H1 (cell line): ENCODE measurements around the gene SLC1A5. TPM values are rescaled to one million over a fixed set of nuclear protein-coding genes. Genes with fewer than 3 reads are reported as not detected.

Experiments
- CTCF ChIA-PET: fragments of 300-600 bp; sonication (Branson Sonifier 250); formaldehyde crosslinking; loops from one replicate; lab custom pipeline; 2021; ENCODE audit not compliant: partially characterized antibody; lab: Charles Lee
- POLR2A ChIA-PET: fragments of 300-600 bp; sonication (Branson Sonifier 250); formaldehyde crosslinking; loops from one replicate; lab custom pipeline; 2021; ENCODE audit warnings: inconsistent platforms; ENCODE audit not compliant: partially characterized antibody; lab: Charles Lee
- DNase-seq, 2 experiments: peaks; one replicate each; pipeline versions ENCODE4 v3.0.0 to v3.0.0-alpha.2; 2010 to 2022; ENCODE audit warnings: low spot score in 2 of 2, low read depth in 1 of 2, mixed read lengths in 1 of 2
- FAIRE-seq: peaks from 2 replicates; lab custom pipeline; 2011; peaks lifted over from hg19 to GRCh38; lab: Jason Lieb, UNC
- H2AFZ ChIP-seq: 2 replicates; pipeline ENCODE4 v1.8.1; 2012; ENCODE audit warnings: low read length, inconsistent platforms
- H2AK5ac ChIP-seq: 2 replicates; pipeline ENCODE4 v1.6.1; 2013; ENCODE audit warnings: low read depth, low read length
- H2BK120ac ChIP-seq: replicated peaks from 2 replicates; pipeline ENCODE3; 2013; ENCODE audit warnings: low read depth, low read length, inconsistent platforms
- H2BK12ac ChIP-seq: 2 replicates; pipeline ENCODE4 v1.6.1; 2013; ENCODE audit warnings: low read depth, low read length
- H2BK15ac ChIP-seq: 2 replicates; pipeline ENCODE4 v1.6.1; 2013; ENCODE audit warnings: low read length
- H2BK20ac ChIP-seq: 2 replicates; pipeline ENCODE4 v1.6.1; 2013; ENCODE audit warnings: low read length
- H2BK5ac ChIP-seq: 2 replicates; pipeline ENCODE4 v1.6.1; 2013; ENCODE audit warnings: low read depth, low read length
- H3K14ac ChIP-seq: 2 replicates; pipeline ENCODE4 v1.6.1; 2013; ENCODE audit warnings: inconsistent platforms; ENCODE audit not compliant: insufficient read length
- H3K18ac ChIP-seq: 2 replicates; pipeline ENCODE4 v1.6.1; 2013; ENCODE audit warnings: low read length; ENCODE audit errors: extremely low read depth
- H3K23ac ChIP-seq: 2 replicates; pipeline ENCODE4 v1.6.1; 2013; ENCODE audit warnings: inconsistent platforms; ENCODE audit not compliant: insufficient read length
- H3K23me2 ChIP-seq: 2 replicates; pipeline ENCODE4 v1.6.1; 2013; ENCODE audit warnings: low read depth, low read length
- H3K27ac ChIP-seq: 2 replicates; pipeline ENCODE4 v1.6.1; 2011; ENCODE audit warnings: low read depth, low read length, inconsistent platforms
- H3K27me3 ChIP-seq, 4 experiments: replicated peaks in 1 of 4; 1 replicate in 1 of 4; 2 replicates in 3 of 4; pipeline versions ENCODE4 v1.6.1 to v1.8.1; 2011 to 2013; ENCODE audit warnings: low read length in 3 of 4, mild to moderate bottlenecking in 3 of 4, inconsistent platforms in 2 of 4, mixed read lengths in 2 of 4, moderate library complexity in 1 of 4; ENCODE audit not compliant: control insufficient read depth in 3 of 4, insufficient read depth in 3 of 4; ENCODE audit errors: extremely low read depth in 1 of 4
- H3K36me3 ChIP-seq, 4 experiments: 2 replicates each; pipeline versions ENCODE4 v1.6.1 to v1.8.1; 2011 to 2013; ENCODE audit warnings: mild to moderate bottlenecking in 4 of 4, low read length in 3 of 4, moderate library complexity in 2 of 4, control low read depth in 1 of 4, inconsistent platforms in 1 of 4; ENCODE audit not compliant: insufficient read depth in 4 of 4, control insufficient read depth in 2 of 4
- H3K4ac ChIP-seq: replicated peaks from 2 replicates; pipeline ENCODE3; 2013; ENCODE audit warnings: low read length, low read depth, mixed read lengths, inconsistent platforms; ENCODE audit not compliant: insufficient read length
- H3K4me1 ChIP-seq, 4 experiments: replicated peaks in 1 of 4; 1 replicate in 1 of 4; 2 replicates in 3 of 4; pipeline versions ENCODE4 v1.6.1 to v1.8.1; 2011 to 2013; ENCODE audit warnings: low read length in 3 of 4, inconsistent platforms in 2 of 4, mixed read lengths in 1 of 4; ENCODE audit not compliant: insufficient read depth in 4 of 4, control insufficient read depth in 3 of 4
- H3K4me2 ChIP-seq, 2 experiments: 2 replicates each; pipeline versions ENCODE4 v1.6.1 to v1.8.1; 2011 to 2013; ENCODE audit warnings: low read depth in 2 of 2, low read length in 2 of 2, control low read depth in 1 of 2, inconsistent platforms in 1 of 2, mild to moderate bottlenecking in 1 of 2; ENCODE audit not compliant: insufficient read depth in 1 of 2
- H3K4me3 ChIP-seq, 4 experiments: fragments of 200-600, 300-600 bp in 1 of 4; sonication (generic), shearing (Covaris generic), sonication (Bioruptor Twin) in 1 of 4; 2 replicates each; pipeline versions ENCODE4 v1.5.1 to v1.8.1; 2011 to 2016; ENCODE audit warnings: low read length in 4 of 4, low read depth in 3 of 4, control low read depth in 2 of 4, inconsistent platforms in 2 of 4, mild to moderate bottlenecking in 2 of 4, mixed read lengths in 1 of 4, moderate library complexity in 1 of 4; ENCODE audit not compliant: insufficient read depth in 2 of 4; ENCODE audit errors: extremely low read depth in 1 of 4
- H3K56ac ChIP-seq: replicated peaks from 2 replicates; pipeline ENCODE3; 2013; ENCODE audit warnings: low read depth, mild to moderate bottlenecking, mixed read lengths, low read length, inconsistent platforms; ENCODE audit not compliant: insufficient read length
- H3K79me1 ChIP-seq: 2 replicates; pipeline ENCODE4 v1.6.1; 2013; ENCODE audit warnings: low read depth, low read length, control low read depth
- H3K79me2 ChIP-seq, 2 experiments: 2 replicates each; pipeline versions ENCODE4 v1.6.1 to v1.8.1; 2012 to 2013; ENCODE audit warnings: low read length in 2 of 2, mild to moderate bottlenecking in 2 of 2, inconsistent platforms in 1 of 2; ENCODE audit not compliant: insufficient read depth in 2 of 2, control insufficient read depth in 1 of 2
- H3K9ac ChIP-seq, 4 experiments: replicated peaks in 1 of 4; 1 replicate in 1 of 4; 2 replicates in 3 of 4; pipeline versions ENCODE4 v1.6.1 to v1.8.1; 2011 to 2013; ENCODE audit warnings: low read depth in 3 of 4, low read length in 3 of 4, control low read depth in 2 of 4, mild to moderate bottlenecking in 2 of 4, moderate library complexity in 2 of 4, inconsistent platforms in 1 of 4; ENCODE audit errors: extremely low read depth in 1 of 4
- H3K9me3 ChIP-seq, 2 experiments: 2 replicates each; pipeline versions ENCODE4 v1.6.1 to v1.8.1; 2012 to 2013; ENCODE audit warnings: mild to moderate bottlenecking in 2 of 2, moderate library complexity in 2 of 2, control low read depth in 1 of 2, inconsistent platforms in 1 of 2, low read depth in 1 of 2, low read length in 1 of 2, mixed read lengths in 1 of 2; ENCODE audit not compliant: insufficient read depth in 2 of 2
- H4K20me1 ChIP-seq, 2 experiments: replicated peaks in 1 of 2; 2 replicates each; pipeline versions ENCODE3 to v1.8.1; 2011 to 2013; ENCODE audit warnings: inconsistent platforms in 2 of 2, low read length in 2 of 2, mild to moderate bottlenecking in 1 of 2; ENCODE audit not compliant: insufficient read depth in 2 of 2, control insufficient read depth in 1 of 2
- H4K5ac ChIP-seq: 2 replicates; pipeline ENCODE4 v1.6.1; 2013; ENCODE audit warnings: low read length, low read depth, mixed read lengths, inconsistent platforms; ENCODE audit not compliant: insufficient read length
- H4K8ac ChIP-seq: 2 replicates; pipeline ENCODE4 v1.8.0; 2013; ENCODE audit warnings: mild to moderate bottlenecking, moderate library complexity, low read length, inconsistent platforms; ENCODE audit not compliant: insufficient read depth; ENCODE audit errors: extremely low read depth
- H4K91ac ChIP-seq: replicated peaks from 2 replicates; pipeline ENCODE3; 2013; ENCODE audit warnings: low read length, mixed read lengths, inconsistent platforms; ENCODE audit not compliant: insufficient read length
- CHD2 ChIP-seq: IDR thresholded peaks from 2 replicates; pipeline ENCODE4 v1.6.1; 2012; ENCODE audit warnings: low read length, improper control_type of control experiment
- EP300 ChIP-seq, 2 experiments: IDR thresholded peaks; 1 replicate in 1 of 2; 2 replicates in 1 of 2; pipeline ENCODE4 v1.6.1; 2011 to 2012; ENCODE audit warnings: low read depth in 2 of 2, low read length in 2 of 2, mild to moderate bottlenecking in 2 of 2, borderline replicate concordance in 1 of 2, inconsistent platforms in 1 of 2, moderate library complexity in 1 of 2
- HDAC2 ChIP-seq, 2 experiments: fragments of 300-600 bp in 1 of 2; sonication (generic) in 1 of 2; IDR thresholded peaks; 2 replicates each; pipeline ENCODE4 v1.6.1; 2011 to 2012; ENCODE audit warnings: low read depth in 2 of 2, low read length in 2 of 2, mild to moderate bottlenecking in 2 of 2, moderate library complexity in 2 of 2, borderline replicate concordance in 1 of 2, inconsistent platforms in 1 of 2
- POU5F1 ChIP-seq: IDR thresholded peaks from 2 replicates; pipeline ENCODE4 v1.6.1; 2011; ENCODE audit warnings: low read depth, mild to moderate bottlenecking, low read length, moderate library complexity
- SIRT6 ChIP-seq: IDR thresholded peaks from one replicate; pipeline ENCODE4 v1.7.1; 2012; ENCODE audit warnings: low read length, inconsistent platforms
- SP1 ChIP-seq: IDR thresholded peaks from 2 replicates; pipeline ENCODE4 v1.6.1; 2011; ENCODE audit warnings: low read depth, low read length
- TAF1 ChIP-seq: IDR thresholded peaks from 2 replicates; pipeline ENCODE4 v1.6.1; 2011; ENCODE audit warnings: mild to moderate bottlenecking, low read depth, low read length
- TCF12 ChIP-seq: IDR thresholded peaks from 2 replicates; pipeline ENCODE4 v1.6.1; 2011; ENCODE audit warnings: low read depth, mild to moderate bottlenecking, low read length
- WGBS, 2 experiments: shearing (Covaris generic) in 1 of 2; methylation state at CpG; one replicate each; pipeline versions ENCODE4 v1.1.6 to v1.1.7; 2013 to 2015; ENCODE audit warnings: low lambda C conversion rate in 2 of 2, mixed read lengths in 2 of 2, inconsistent platforms in 1 of 2, low coverage in 1 of 2, missing lambda C conversion rate in 1 of 2; ENCODE audit not compliant: insufficient replicate concordance in 2 of 2, insufficient coverage in 1 of 2, insufficient read length in 1 of 2; ENCODE audit errors: extremely low coverage in 1 of 2, missing lambda C conversion rate in 1 of 2; 5-methylcytosine and 5-hydroxymethylcytosine counted together
- polyA plus RNA-seq, 7 experiments: library from polyadenylated mRNA; depleted of rRNA in 3 of 7; stranded (reverse) in 5 of 7; unstranded in 2 of 7; fragments of >200 nt in 5 of 7; fragments of 200-250 nt in 2 of 7; gene quantifications; 1 replicate in 5 of 7; 2 replicates in 1 of 7; 4 replicates in 1 of 7; pipeline versions ENCODE4 v1.2.1 to v1.2.3, GENCODE V29; 2011 to 2013; ENCODE audit warnings: missing spikeins in 2 of 7, mixed read lengths in 2 of 7
- total RNA-seq: library from RNA; stranded (reverse); fragmentation: NEBNext Ultra II Directional; extraction: Animal tissue kit (Norgen Biotek cat#: 25700); gene quantifications from 2 replicates; pipeline ENCODE4 v1.2.1, GENCODE V29; 2021
- TF ChIP-seq, protein P1 (sequence below): IDR thresholded peaks from 2 replicates; pipeline ENCODE4 v1.6.1; 2011; ENCODE audit warnings: low read depth, mild to moderate bottlenecking, low read length; ENCODE audit not compliant: insufficient read depth
- TF ChIP-seq, protein P2 (sequence below), 3 experiments: IDR thresholded peaks; 1 replicate in 2 of 3; 2 replicates in 1 of 3; pipeline versions ENCODE4 v1.5.1 to v1.6.1; 2011; ENCODE audit warnings: low read length in 3 of 3, mild to moderate bottlenecking in 3 of 3, inconsistent platforms in 2 of 3, low read depth in 1 of 3, moderate library complexity in 1 of 3; ENCODE audit not compliant: insufficient read depth in 1 of 3; ENCODE audit errors: control extremely low read depth in 1 of 3

The SLC1A5 gene
- total and polyA plus RNA-seq, 2 of the 8 experiments (the other 6 are each of a cell fraction or from before 2014, with no cell fraction given) = 291 to 351 TPM

DNA sequence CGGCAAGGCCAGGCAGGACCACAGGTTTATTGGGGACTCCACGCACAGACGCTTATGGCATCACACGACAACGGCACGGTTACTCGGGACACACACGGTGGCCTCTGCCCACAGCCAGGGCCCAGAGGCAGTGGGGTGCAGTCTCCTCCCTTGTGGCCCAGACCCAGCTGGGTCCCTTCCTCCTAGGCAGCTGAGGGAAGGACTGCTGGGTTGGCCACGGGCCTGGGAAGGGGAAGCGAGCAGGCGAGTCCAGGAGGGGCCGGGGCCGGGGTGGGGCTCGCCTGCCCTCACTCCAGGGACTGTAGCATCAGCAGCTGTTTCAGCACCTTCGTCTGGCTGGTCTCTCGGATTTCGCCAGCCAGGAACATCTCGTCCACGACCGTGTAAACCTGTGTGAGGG, 49.8 kb upstream of the SLC1A5 start:
- Histone ChIP-seq H2BK120ac (no peak overlapping the region), H2AFZ (no peak overlapping the region), H3K18ac (no peak overlapping the region), H3K14ac (no peak overlapping the region), H3K4ac (no peak overlapping the region), H3K79me1 (0 out of 2 replicates have a peak, but pooled peaks cover 4% of the 10 kb centered on the region), H3K4me2 (no peak overlapping the region), H3K56ac (no peak overlapping the region), H3K79me2 (no peaks in the 10 kb centered on the region), H2BK15ac (no peak overlapping the region), H4K91ac (no peak overlapping the region), H2AK5ac (no peak overlapping the region), H4K8ac (no peak overlapping the region), H4K20me1 (peaks cover 0 to 4% of the 10 kb centered on the region in 2 experiments), H3K4me3 (no peak overlapping the region), H3K4me1 (no peaks in the 10 kb centered on the region), H3K9me3 (no peaks in the 10 kb centered on the region), H2BK12ac (no peak overlapping the region), H2BK20ac (no peak overlapping the region), H4K5ac (no peak overlapping the region), H3K23ac (no peak overlapping the region), H3K36me3 (peaks cover 4 to 21% (median 9%) of the 10 kb centered on the region in 4 experiments; a peak in 7 of 8 replicates), H2BK5ac (no peak overlapping the region), H3K9ac (no peak overlapping the region), H3K23me2 (no peaks in the 10 kb centered on the region), H3K27ac (no peak overlapping the region), H3K27me3 (no peaks in the 10 kb centered on the region)
- ChIA-PET CTCF (interaction anchor here (0.6 to 3.4 kb wide), 7 partner anchors 8 to 197 kb away, joined by 3 to 34 read pairs (median 6); no protein-coding TSS in a partner anchor), POLR2A (interaction anchor here (0.6 to 1.7 kb wide), 5 partner anchors 9 to 87 kb away, joined by 3 to 4 read pairs (median 3); no protein-coding TSS in a partner anchor)
- WGBS, 2 experiments = 89% methylated on average over 10 of the region's 20 CpGs; no CpG with 5 or more reads in 1 of the 2 experiments
- DNase-seq = no peak
- no peak for FAIRE-seq
- TF ChIP-seq, protein P1, sequence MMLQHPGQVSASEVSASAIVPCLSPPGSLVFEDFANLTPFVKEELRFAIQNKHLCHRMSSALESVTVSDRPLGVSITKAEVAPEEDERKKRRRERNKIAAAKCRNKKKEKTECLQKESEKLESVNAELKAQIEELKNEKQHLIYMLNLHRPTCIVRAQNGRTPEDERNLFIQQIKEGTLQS = no peak
- TF ChIP-seq HDAC2 (IDR thresholded peaks at IDR 0.05; ENCODE audit: borderline replicate concordance in 1 of 2, low read depth in 2 of 2, low read length in 2 of 2) (no peak), POU5F1 (no peak), SP1 (no peak), EP300 (IDR thresholded peaks at IDR 0.05; ENCODE audit: borderline replicate concordance in 1 of 2, low read depth in 2 of 2, low read length in 2 of 2) (no peak), SIRT6 (no peak), TAF1 (no peak), CHD2 (no peak), TCF12 (no peak)
- TF ChIP-seq, protein P2, sequence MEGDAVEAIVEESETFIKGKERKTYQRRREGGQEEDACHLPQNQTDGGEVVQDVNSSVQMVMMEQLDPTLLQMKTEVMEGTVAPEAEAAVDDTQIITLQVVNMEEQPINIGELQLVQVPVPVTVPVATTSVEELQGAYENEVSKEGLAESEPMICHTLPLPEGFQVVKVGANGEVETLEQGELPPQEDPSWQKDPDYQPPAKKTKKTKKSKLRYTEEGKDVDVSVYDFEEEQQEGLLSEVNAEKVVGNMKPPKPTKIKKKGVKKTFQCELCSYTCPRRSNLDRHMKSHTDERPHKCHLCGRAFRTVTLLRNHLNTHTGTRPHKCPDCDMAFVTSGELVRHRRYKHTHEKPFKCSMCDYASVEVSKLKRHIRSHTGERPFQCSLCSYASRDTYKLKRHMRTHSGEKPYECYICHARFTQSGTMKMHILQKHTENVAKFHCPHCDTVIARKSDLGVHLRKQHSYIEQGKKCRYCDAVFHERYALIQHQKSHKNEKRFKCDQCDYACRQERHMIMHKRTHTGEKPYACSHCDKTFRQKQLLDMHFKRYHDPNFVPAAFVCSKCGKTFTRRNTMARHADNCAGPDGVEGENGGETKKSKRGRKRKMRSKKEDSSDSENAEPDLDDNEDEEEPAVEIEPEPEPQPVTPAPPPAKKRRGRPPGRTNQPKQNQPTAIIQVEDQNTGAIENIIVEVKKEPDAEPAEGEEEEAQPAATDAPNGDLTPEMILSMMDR (IDR thresholded peaks at IDR 0.05; ENCODE audit: control extremely low read depth in 1 of 3, insufficient read depth in 1 of 3, low read depth in 1 of 3, low read length in 3 of 3) = no peak
